HFFc6 (cell line): Measurements from ENCODE around the gene RBMS3. TPM values are rescaled to one million over a fixed set of nuclear protein-coding genes. Genes with fewer than 3 reads are reported as not detected.

ENCODE experiments used
- DNase-seq: peaks from one replicate; pipeline ENCODE4 v3.0.0-alpha.2; 2018
- H3K27ac Mint-ChIP-seq: 2 replicates; pipeline ENCODE4 v1.8.0; 2020; ENCODE audit warnings: mild to moderate bottlenecking, mixed read lengths
- H3K27me3 Mint-ChIP-seq: 2 replicates; pipeline ENCODE4 v1.8.0; 2021; ENCODE audit warnings: mild to moderate bottlenecking, moderate library complexity, mixed read lengths; ENCODE audit not compliant: insufficient read depth
- H3K36me3 Mint-ChIP-seq: 2 replicates; pipeline ENCODE4 v1.8.0; 2021; ENCODE audit warnings: low read depth, mixed read lengths
- H3K4me1 Mint-ChIP-seq: 2 replicates; pipeline ENCODE4 v1.8.0; 2020; ENCODE audit warnings: low read depth, mixed read lengths
- H3K4me3 Mint-ChIP-seq: 2 replicates; pipeline ENCODE4 v1.8.0; 2020; ENCODE audit warnings: mild to moderate bottlenecking, moderate library complexity, mixed read lengths
- H3K9me3 Mint-ChIP-seq: 2 replicates; pipeline ENCODE4 v1.8.0; 2020; ENCODE audit warnings: mild to moderate bottlenecking, mixed read lengths
- CTCF ChIP-seq: fragments of 200-600 bp; sonication (generic); IDR thresholded peaks from 2 replicates; pipeline ENCODE4 v1.5.0; 2021; ENCODE audit warnings: antibody characterized with exemption, mild to moderate bottlenecking
- total RNA-seq, 6 experiments: library from RNA; stranded (reverse); fragmentation: NEBNext Ultra II Directional; extraction: Animal tissue kit (Norgen Biotek cat#: 25700); gene quantifications; 2 replicates in 1 of 6; 3 replicates in 5 of 6; pipeline ENCODE4 v1.2.3, GENCODE V29; 2021

Gene RBMS3
- total RNA-seq, 6 experiments from 2014 or later: 22.8 to 46.9 (median 39.4) TPM

GRCh38 chr3:29249829-29250345, 31.0 kb upstream of the RBMS3 start:
- no peak overlapping the region for H3K4me3 Mint-ChIP-seq
- no peaks in the 10 kb centered on the region; the same call in 1 of the 2 replicates for H3K27me3 Mint-ChIP-seq
- TF ChIP-seq CTCF: no peak
- DNase-seq: no peak
- H3K4me1 Mint-ChIP-seq: peaks cover 18% of the 10 kb centered on the region
- H3K9me3 Mint-ChIP-seq: no peaks in the 10 kb centered on the region
- no peaks in the 10 kb centered on the region for H3K36me3 Mint-ChIP-seq
- no peak overlapping the region for H3K27ac Mint-ChIP-seq

- DNase-seq: peak; percentile 30
- Mint-ChIP-seq H3K4me1 (peaks cover 32% of the 10 kb centered on the region), H3K27ac (peak overlapping the region; percentile 38; the same call in 1 of the 2 replicates), H3K4me3 (no peak overlapping the region), H3K9me3 (no peaks in the 10 kb centered on the region), H3K36me3 (no peaks in the 10 kb centered on the region), H3K27me3 (no peaks in the 10 kb centered on the region; the same call in 1 of the 2 replicates)
- TF ChIP-seq CTCF: no peak
These were observed 24.8 kb upstream of the RBMS3 start for GRCh38 chr3:29255854-29256696.

- Mint-ChIP-seq H3K4me3 (no peak overlapping the region), H3K9me3 (no peaks in the 10 kb centered on the region), H3K27me3 (no peaks in the 10 kb centered on the region; the same call in 1 of the 2 replicates), H3K4me1 (peaks cover 25% of the 10 kb centered on the region), H3K36me3 (no peaks in the 10 kb centered on the region), H3K27ac (no peak overlapping the region)
- no peak for TF ChIP-seq CTCF
- DNase-seq: no peak
These were observed 22.7 kb upstream of the RBMS3 start for GRCh38 chr3:29258161-29258560.

GRCh38 chr3:29261119-29261518, 19.8 kb upstream of the RBMS3 start:
- H3K4me1 Mint-ChIP-seq: peaks cover 12% of the 10 kb centered on the region
- no peak overlapping the region for H3K4me3 Mint-ChIP-seq
- H3K27ac Mint-ChIP-seq: no peak overlapping the region

DNA sequence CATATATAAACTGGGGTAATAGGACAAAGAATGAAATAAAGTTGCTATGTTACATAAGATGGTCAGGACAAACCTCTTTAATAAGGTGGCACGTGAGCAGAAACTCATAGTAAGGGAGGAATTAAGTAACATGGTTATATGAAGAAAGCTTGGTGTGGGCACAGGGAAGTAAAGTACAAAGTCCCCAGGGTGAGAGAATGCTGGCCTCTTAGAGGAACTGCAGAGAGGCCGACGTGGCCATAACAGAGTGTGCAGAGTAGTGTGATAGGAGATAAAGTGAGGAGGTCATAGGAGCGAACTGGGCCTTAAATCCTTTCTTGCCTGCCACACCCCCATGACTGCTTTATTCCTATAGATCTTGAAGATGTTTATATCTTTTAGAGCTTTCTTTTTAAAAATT, 17.4 kb upstream of the RBMS3 start:
- TF ChIP-seq CTCF: no peak
- H3K27me3 Mint-ChIP-seq: no peaks in the 10 kb centered on the region; the same call in 1 of the 2 replicates
- H3K36me3 Mint-ChIP-seq: no peaks in the 10 kb centered on the region
- no peak overlapping the region for H3K4me3 Mint-ChIP-seq
- no peak for DNase-seq
- H3K9me3 Mint-ChIP-seq: no peaks in the 10 kb centered on the region
- peaks cover 2% of the 10 kb centered on the region; the same call in 1 of the 2 replicates for H3K4me1 Mint-ChIP-seq
- no peak overlapping the region for H3K27ac Mint-ChIP-seq

More at GRCh38 chr3:29261119-29261518, 19.8 kb upstream of the RBMS3 start:
- TF ChIP-seq CTCF: no peak
- DNase-seq: no peak
- Mint-ChIP-seq H3K27me3 (no peaks in the 10 kb centered on the region; the same call in none of the 2 replicates), H3K9me3 (no peaks in the 10 kb centered on the region), H3K36me3 (no peaks in the 10 kb centered on the region)
